H1 (cell line): ENCODE measurements around the gene CANT1. TPM values are rescaled to one million over a fixed set of nuclear protein-coding genes. Genes with fewer than 3 reads are reported as not detected.

ENCODE experiments used
- CTCF ChIA-PET: fragments of 300-600 bp; sonication (Branson Sonifier 250); formaldehyde crosslinking; loops from one replicate; lab custom pipeline; 2021; ENCODE audit not compliant: partially characterized antibody; lab: Charles Lee
- POLR2A ChIA-PET: fragments of 300-600 bp; sonication (Branson Sonifier 250); formaldehyde crosslinking; loops from one replicate; lab custom pipeline; 2021; ENCODE audit warnings: inconsistent platforms; ENCODE audit not compliant: partially characterized antibody; lab: Charles Lee
- DNase-seq, 2 experiments: peaks; one replicate each; pipeline versions ENCODE4 v3.0.0 to v3.0.0-alpha.2; 2010 to 2022; ENCODE audit warnings: low spot score in 2 of 2, low read depth in 1 of 2, mixed read lengths in 1 of 2
- FAIRE-seq: peaks from 2 replicates; lab custom pipeline; 2011; peaks lifted over from hg19 to GRCh38; lab: Jason Lieb, UNC
- H2AFZ ChIP-seq: 2 replicates; pipeline ENCODE4 v1.8.1; 2012; ENCODE audit warnings: low read length, inconsistent platforms
- H2AK5ac ChIP-seq: 2 replicates; pipeline ENCODE4 v1.6.1; 2013; ENCODE audit warnings: low read depth, low read length
- H2BK120ac ChIP-seq: replicated peaks from 2 replicates; pipeline ENCODE3; 2013; ENCODE audit warnings: low read depth, low read length, inconsistent platforms
- H2BK12ac ChIP-seq: 2 replicates; pipeline ENCODE4 v1.6.1; 2013; ENCODE audit warnings: low read depth, low read length
- H2BK15ac ChIP-seq: 2 replicates; pipeline ENCODE4 v1.6.1; 2013; ENCODE audit warnings: low read length
- H2BK20ac ChIP-seq: 2 replicates; pipeline ENCODE4 v1.6.1; 2013; ENCODE audit warnings: low read length
- H2BK5ac ChIP-seq: 2 replicates; pipeline ENCODE4 v1.6.1; 2013; ENCODE audit warnings: low read depth, low read length
- H3K14ac ChIP-seq: 2 replicates; pipeline ENCODE4 v1.6.1; 2013; ENCODE audit warnings: inconsistent platforms; ENCODE audit not compliant: insufficient read length
- H3K18ac ChIP-seq: 2 replicates; pipeline ENCODE4 v1.6.1; 2013; ENCODE audit warnings: low read length; ENCODE audit errors: extremely low read depth
- H3K23ac ChIP-seq: 2 replicates; pipeline ENCODE4 v1.6.1; 2013; ENCODE audit warnings: inconsistent platforms; ENCODE audit not compliant: insufficient read length
- H3K23me2 ChIP-seq: 2 replicates; pipeline ENCODE4 v1.6.1; 2013; ENCODE audit warnings: low read depth, low read length
- H3K27ac ChIP-seq: 2 replicates; pipeline ENCODE4 v1.6.1; 2011; ENCODE audit warnings: low read depth, low read length, inconsistent platforms
- H3K27me3 ChIP-seq, 4 experiments: replicated peaks in 1 of 4; 1 replicate in 1 of 4; 2 replicates in 3 of 4; pipeline versions ENCODE4 v1.6.1 to v1.8.1; 2011 to 2013; ENCODE audit warnings: low read length in 3 of 4, mild to moderate bottlenecking in 3 of 4, inconsistent platforms in 2 of 4, mixed read lengths in 2 of 4, moderate library complexity in 1 of 4; ENCODE audit not compliant: control insufficient read depth in 3 of 4, insufficient read depth in 3 of 4; ENCODE audit errors: extremely low read depth in 1 of 4
- H3K36me3 ChIP-seq, 4 experiments: 2 replicates each; pipeline versions ENCODE4 v1.6.1 to v1.8.1; 2011 to 2013; ENCODE audit warnings: mild to moderate bottlenecking in 4 of 4, low read length in 3 of 4, moderate library complexity in 2 of 4, control low read depth in 1 of 4, inconsistent platforms in 1 of 4; ENCODE audit not compliant: insufficient read depth in 4 of 4, control insufficient read depth in 2 of 4
- H3K4ac ChIP-seq: replicated peaks from 2 replicates; pipeline ENCODE3; 2013; ENCODE audit warnings: low read length, low read depth, mixed read lengths, inconsistent platforms; ENCODE audit not compliant: insufficient read length
- H3K4me1 ChIP-seq, 4 experiments: replicated peaks in 1 of 4; 1 replicate in 1 of 4; 2 replicates in 3 of 4; pipeline versions ENCODE4 v1.6.1 to v1.8.1; 2011 to 2013; ENCODE audit warnings: low read length in 3 of 4, inconsistent platforms in 2 of 4, mixed read lengths in 1 of 4; ENCODE audit not compliant: insufficient read depth in 4 of 4, control insufficient read depth in 3 of 4
- H3K4me2 ChIP-seq, 2 experiments: 2 replicates each; pipeline versions ENCODE4 v1.6.1 to v1.8.1; 2011 to 2013; ENCODE audit warnings: low read depth in 2 of 2, low read length in 2 of 2, control low read depth in 1 of 2, inconsistent platforms in 1 of 2, mild to moderate bottlenecking in 1 of 2; ENCODE audit not compliant: insufficient read depth in 1 of 2
- H3K4me3 ChIP-seq, 4 experiments: fragments of 200-600, 300-600 bp in 1 of 4; sonication (generic), shearing (Covaris generic), sonication (Bioruptor Twin) in 1 of 4; 2 replicates each; pipeline versions ENCODE4 v1.5.1 to v1.8.1; 2011 to 2016; ENCODE audit warnings: low read length in 4 of 4, low read depth in 3 of 4, control low read depth in 2 of 4, inconsistent platforms in 2 of 4, mild to moderate bottlenecking in 2 of 4, mixed read lengths in 1 of 4, moderate library complexity in 1 of 4; ENCODE audit not compliant: insufficient read depth in 2 of 4; ENCODE audit errors: extremely low read depth in 1 of 4
- H3K56ac ChIP-seq: replicated peaks from 2 replicates; pipeline ENCODE3; 2013; ENCODE audit warnings: low read depth, mild to moderate bottlenecking, mixed read lengths, low read length, inconsistent platforms; ENCODE audit not compliant: insufficient read length
- H3K79me1 ChIP-seq: 2 replicates; pipeline ENCODE4 v1.6.1; 2013; ENCODE audit warnings: low read depth, low read length, control low read depth
- H3K79me2 ChIP-seq, 2 experiments: 2 replicates each; pipeline versions ENCODE4 v1.6.1 to v1.8.1; 2012 to 2013; ENCODE audit warnings: low read length in 2 of 2, mild to moderate bottlenecking in 2 of 2, inconsistent platforms in 1 of 2; ENCODE audit not compliant: insufficient read depth in 2 of 2, control insufficient read depth in 1 of 2
- H3K9ac ChIP-seq, 4 experiments: replicated peaks in 1 of 4; 1 replicate in 1 of 4; 2 replicates in 3 of 4; pipeline versions ENCODE4 v1.6.1 to v1.8.1; 2011 to 2013; ENCODE audit warnings: low read depth in 3 of 4, low read length in 3 of 4, control low read depth in 2 of 4, mild to moderate bottlenecking in 2 of 4, moderate library complexity in 2 of 4, inconsistent platforms in 1 of 4; ENCODE audit errors: extremely low read depth in 1 of 4
- H3K9me3 ChIP-seq, 2 experiments: 2 replicates each; pipeline versions ENCODE4 v1.6.1 to v1.8.1; 2012 to 2013; ENCODE audit warnings: mild to moderate bottlenecking in 2 of 2, moderate library complexity in 2 of 2, control low read depth in 1 of 2, inconsistent platforms in 1 of 2, low read depth in 1 of 2, low read length in 1 of 2, mixed read lengths in 1 of 2; ENCODE audit not compliant: insufficient read depth in 2 of 2
- H4K20me1 ChIP-seq, 2 experiments: replicated peaks in 1 of 2; 2 replicates each; pipeline versions ENCODE3 to v1.8.1; 2011 to 2013; ENCODE audit warnings: inconsistent platforms in 2 of 2, low read length in 2 of 2, mild to moderate bottlenecking in 1 of 2; ENCODE audit not compliant: insufficient read depth in 2 of 2, control insufficient read depth in 1 of 2
- H4K5ac ChIP-seq: 2 replicates; pipeline ENCODE4 v1.6.1; 2013; ENCODE audit warnings: low read length, low read depth, mixed read lengths, inconsistent platforms; ENCODE audit not compliant: insufficient read length
- H4K8ac ChIP-seq: 2 replicates; pipeline ENCODE4 v1.8.0; 2013; ENCODE audit warnings: mild to moderate bottlenecking, moderate library complexity, low read length, inconsistent platforms; ENCODE audit not compliant: insufficient read depth; ENCODE audit errors: extremely low read depth
- H4K91ac ChIP-seq: replicated peaks from 2 replicates; pipeline ENCODE3; 2013; ENCODE audit warnings: low read length, mixed read lengths, inconsistent platforms; ENCODE audit not compliant: insufficient read length
- ASH2L ChIP-seq: fragments of 200-600, 300-600 bp; sonication (generic); IDR thresholded peaks from one replicate; pipeline ENCODE4 v1.7.1; 2017; ENCODE audit warnings: low read length
- CHD1 ChIP-seq: IDR thresholded peaks from 2 replicates; pipeline ENCODE4 v1.6.1; 2012; ENCODE audit warnings: low read depth, low read length, improper control_type of control experiment
- FOSL1 ChIP-seq: IDR thresholded peaks from 2 replicates; pipeline ENCODE4 v1.6.1; 2011; ENCODE audit warnings: mild to moderate bottlenecking, low read depth, low read length, moderate library complexity; ENCODE audit not compliant: insufficient read depth
- PHF8 ChIP-seq: fragments of 200-600 bp; sonication (generic); conservative IDR thresholded peaks from 2 replicates; pipeline ENCODE4 v1.7.1; 2012; ENCODE audit warnings: low read depth, mild to moderate bottlenecking, inconsistent platforms, low read length, moderate library complexity
- POLR2A ChIP-seq, 2 experiments: IDR thresholded peaks; 1 replicate in 1 of 2; 2 replicates in 1 of 2; pipeline ENCODE4 v1.6.1; 2011; ENCODE audit warnings: low read depth in 2 of 2, low read length in 2 of 2, mild to moderate bottlenecking in 2 of 2; ENCODE audit errors: control extremely low read depth in 1 of 2
- POLR2AphosphoS5 ChIP-seq: IDR thresholded peaks from 2 replicates; pipeline ENCODE4 v1.6.1; 2011; ENCODE audit warnings: low read depth, low read length
- SAP30 ChIP-seq: fragments of 300-600 bp; sonication (generic); IDR thresholded peaks from 2 replicates; pipeline ENCODE4 v1.7.1; 2012; ENCODE audit warnings: low read length, moderate library complexity, mild to moderate bottlenecking, inconsistent platforms; ENCODE audit not compliant: insufficient read depth, insufficient replicate concordance
- SP4 ChIP-seq: IDR thresholded peaks from 2 replicates; pipeline ENCODE4 v1.6.1; 2012; ENCODE audit warnings: low read length, inconsistent platforms
- TEAD4 ChIP-seq: IDR thresholded peaks from 2 replicates; pipeline ENCODE4 v1.6.1; 2012; ENCODE audit warnings: low read depth, low read length, inconsistent platforms, mixed read lengths
- WGBS, 2 experiments: shearing (Covaris generic) in 1 of 2; methylation state at CpG; one replicate each; pipeline versions ENCODE4 v1.1.6 to v1.1.7; 2013 to 2015; ENCODE audit warnings: low lambda C conversion rate in 2 of 2, mixed read lengths in 2 of 2, inconsistent platforms in 1 of 2, low coverage in 1 of 2, missing lambda C conversion rate in 1 of 2; ENCODE audit not compliant: insufficient replicate concordance in 2 of 2, insufficient coverage in 1 of 2, insufficient read length in 1 of 2; ENCODE audit errors: extremely low coverage in 1 of 2, missing lambda C conversion rate in 1 of 2; 5-methylcytosine and 5-hydroxymethylcytosine counted together
- long read RNA-seq, 2 experiments: library from RNA in 1 of 2; library from capped mRNA in 1 of 2; stranded (forward); transcript quantifications; one replicate each; pipeline ENCODE4 v2.0.0, GENCODE V29; 2021; ENCODE audit warnings: inconsistent platforms in 1 of 2
- polyA minus RNA-seq, 3 experiments: library from RNA; depleted of rRNA, polyadenylated mRNA; stranded (reverse); fragments of >200 nt; gene quantifications; 1 replicate in 2 of 3; 2 replicates in 1 of 3; pipeline ENCODE4 v1.2.3, GENCODE V29; 2011
- polyA plus RNA-seq, 7 experiments: library from polyadenylated mRNA; depleted of rRNA in 3 of 7; stranded (reverse) in 5 of 7; unstranded in 2 of 7; fragments of >200 nt in 5 of 7; fragments of 200-250 nt in 2 of 7; gene quantifications; 1 replicate in 5 of 7; 2 replicates in 1 of 7; 4 replicates in 1 of 7; pipeline versions ENCODE4 v1.2.1 to v1.2.3, GENCODE V29; 2011 to 2013; ENCODE audit warnings: missing spikeins in 2 of 7, mixed read lengths in 2 of 7
- total RNA-seq: library from RNA; stranded (reverse); fragmentation: NEBNext Ultra II Directional; extraction: Animal tissue kit (Norgen Biotek cat#: 25700); gene quantifications from 2 replicates; pipeline ENCODE4 v1.2.1, GENCODE V29; 2021

The CANT1 gene
- 30.7 and 32.6 TPM in 2 replicates for total RNA-seq
- 23.0 and 28.3 TPM in 2 replicates for polyA plus RNA-seq (2011; rRNA removed)
- 19.0 TPM for polyA plus RNA-seq (2011; cell fraction: cytosol; rRNA removed)
- 28.5 TPM for polyA plus RNA-seq (2011; cell fraction: nucleus; rRNA removed)
- 19.2 to 24.9 TPM (median 22.0 TPM) in 4 replicates for polyA plus RNA-seq (2012, experiment 1 of 2)
- polyA plus RNA-seq (2012, experiment 2 of 2) = 28.3 TPM
- 21.6 TPM for polyA plus RNA-seq (2013, experiment 1 of 2)
- 24.5 TPM for polyA plus RNA-seq (2013, experiment 2 of 2)
- 23.3 and 23.8 TPM in 2 replicates for polyA minus RNA-seq (2011; rRNA and poly(A)+ RNA removed)
- polyA minus RNA-seq (2011; cell fraction: cytosol; rRNA and poly(A)+ RNA removed) = 28.7 TPM
- polyA minus RNA-seq (2011; cell fraction: nucleus; rRNA and poly(A)+ RNA removed) = 13.1 TPM
- long read RNA-seq, experiment 1, partial matches to known transcripts = 10 of 28 reads
- long read RNA-seq, experiment 1, other reads (novel, unspliced or antisense) = 12 of 28 reads
- long read RNA-seq, experiment 2, partial matches to known transcripts = 1 of 6 reads
- long read RNA-seq, experiment 2, other reads (novel, unspliced or antisense) = 1 of 6 reads

GRCh38 chr17:79009397-79010303 lies at the start of gene CANT1:
Gene CANT1, minus strand, starts transcription at chr17:79009764. Its CDS starts 12,142 bp downstream, at chr17:78997622.
- no peaks in the 10 kb centered on the region for H3K36me3 ChIP-seq
- peaks cover 19% of the 10 kb centered on the region for H3K79me1 ChIP-seq
- no peak within 1 kb of the TSS for H3K27ac ChIP-seq
- H3K9me3 ChIP-seq = peaks cover 18 to 19% of the 10 kb centered on the region in 2 experiments
- 0 out of 2 replicates have a peak within 1 kb of the TSS, but pooled peaks have one; percentile 17 for H2BK12ac ChIP-seq
- H2BK20ac ChIP-seq = no peak within 1 kb of the TSS
- WGBS, 2 experiments = 8% methylated on average over 54 of the region's 73 CpGs; no CpG with 5 or more reads in 1 of the 2 experiments
- H3K23me2 ChIP-seq = peaks cover 7% of the 10 kb centered on the region
- H2AK5ac ChIP-seq = no peak within 1 kb of the TSS
- H4K5ac ChIP-seq = peak within 1 kb of the TSS; percentile 81
- ChIA-PET POLR2A (no interaction called here), CTCF (interaction anchor here (0.5 to 2.1 kb wide), 2 partner anchors 13 to 23 kb away, joined by 3 to 6 read pairs; no protein-coding TSS in a partner anchor)
- H3K27me3 ChIP-seq = peaks cover 14 to 43% (median 42%) of the 10 kb centered on the region in 4 experiments
- peak within 1 kb of the TSS; percentile 74 to 87 (median 76) for H3K4me3 ChIP-seq
- DNase-seq = peak; percentile 43 to 92
- peak within 1 kb of the TSS; percentile 83 for H4K91ac ChIP-seq
- no peak within 1 kb of the TSS for H2BK120ac ChIP-seq
- H4K20me1 ChIP-seq = peaks cover 24 to 34% of the 10 kb centered on the region in 2 experiments
- H2BK15ac ChIP-seq = no peak within 1 kb of the TSS
- H2AFZ ChIP-seq = peak within 1 kb of the TSS; percentile 54
- H3K9ac ChIP-seq = peak within 1 kb of the TSS; percentile 29 to 85 (median 52); a peak in 6 of 7 replicates
- H3K18ac ChIP-seq = no peak within 1 kb of the TSS
- peak within 1 kb of the TSS; percentile 65; the same call in 1 of the 2 replicates for H4K8ac ChIP-seq
- no peak within 1 kb of the TSS for H3K14ac ChIP-seq
- H3K56ac ChIP-seq = no peak within 1 kb of the TSS
- H3K23ac ChIP-seq = no peak within 1 kb of the TSS
- no peak within 1 kb of the TSS for H3K4ac ChIP-seq
- FAIRE-seq = no peak
- H3K4me2 ChIP-seq = peak within 1 kb of the TSS; percentile 62 to 85
- H2BK5ac ChIP-seq = no peak within 1 kb of the TSS
- H3K79me2 ChIP-seq = peaks cover 0 to 5% of the 10 kb centered on the region in 2 experiments; a peak in 1 of 4 replicates
- peaks cover 0 to 9% (median 6%) of the 10 kb centered on the region in 4 experiments; a peak in 6 of 7 replicates for H3K4me1 ChIP-seq
- TF ChIP-seq PHF8 (peak; percentile 48; the same call in 1 of the 2 replicates), ASH2L (peak; percentile 30), POLR2A (IDR thresholded peaks at IDR 0.05; ENCODE audit: control extremely low read depth in 1 of 2, low read depth in 2 of 2, low read length in 2 of 2) (peak in 1 of 2 experiments; percentile 46; a peak in 1 of 3 replicates), TEAD4 (no peak), CHD1 (no peak), SP4 (no peak), FOSL1 (0 out of 2 replicates have a peak, but pooled peaks have one; percentile 69), SAP30 (no peak), POLR2AphosphoS5 (0 out of 2 replicates have a peak, but pooled peaks have one; percentile 38)
